ENCODE results near the gene FAM107B.
"Not testable (repeated sequence)": the region's sequence is repeated elsewhere in the genome, so short reads cannot be mapped to it uniquely, and the experiment has no call there.

The FAM107B gene

DNA sequence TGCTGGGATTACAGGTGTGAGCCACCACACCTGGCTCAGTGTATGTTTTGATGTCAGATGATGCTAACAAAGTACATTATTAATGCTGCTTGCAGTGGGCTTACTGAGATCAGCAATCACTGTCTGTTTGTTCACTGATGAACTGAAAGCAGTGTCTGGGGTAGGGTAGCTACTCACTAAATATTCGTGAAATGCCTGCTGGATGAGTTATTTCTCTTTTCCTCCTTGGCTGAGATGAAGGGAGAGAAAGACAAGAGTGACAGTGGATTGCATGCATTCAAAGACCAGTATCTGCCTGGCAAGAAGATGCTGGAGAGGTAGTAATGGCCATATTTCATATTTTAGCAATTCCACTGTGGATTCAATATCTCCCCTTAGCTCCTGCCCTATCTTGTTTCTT, 32.3 kb downstream of the FAM107B start:
- DNase-seq = no peak
- in situ Hi-C loops (cut with MboI; ENCODE audit: low pct_unique_long_range_greater_than_20kb, low sequenced_read_pairs) = no loop called here

DNA sequence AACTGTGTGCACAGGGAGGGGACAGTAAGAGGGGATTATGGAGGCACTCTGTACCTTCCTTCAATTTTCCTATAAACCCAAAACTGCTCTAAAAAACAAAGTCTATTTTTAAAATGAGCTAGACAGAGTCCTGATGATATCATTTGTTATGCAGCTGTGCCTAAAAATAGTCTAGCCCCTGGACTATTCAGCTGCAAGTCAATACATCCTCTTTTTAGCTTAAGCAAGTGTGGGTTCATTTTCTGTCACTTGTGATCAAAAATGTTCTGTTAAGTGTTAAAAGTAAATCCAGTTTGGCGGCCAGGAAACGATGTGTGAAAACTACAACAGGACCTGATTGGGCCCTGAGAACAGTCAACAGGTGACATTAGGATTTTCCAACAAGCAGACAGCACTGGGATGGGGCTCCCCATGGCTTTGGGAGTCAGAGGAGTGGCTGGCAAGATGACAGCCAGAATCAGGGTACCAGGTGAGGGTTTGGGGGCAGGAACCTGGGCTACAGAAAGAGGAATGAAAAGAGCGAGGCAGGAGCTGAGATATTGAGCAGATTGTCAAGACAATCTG, 33.9 kb downstream of the FAM107B start:
- DNase-seq = peak; percentile 35
- in situ Hi-C loops (cut with MboI; ENCODE audit: low pct_unique_long_range_greater_than_20kb, low sequenced_read_pairs) = no loop called here

DNA sequence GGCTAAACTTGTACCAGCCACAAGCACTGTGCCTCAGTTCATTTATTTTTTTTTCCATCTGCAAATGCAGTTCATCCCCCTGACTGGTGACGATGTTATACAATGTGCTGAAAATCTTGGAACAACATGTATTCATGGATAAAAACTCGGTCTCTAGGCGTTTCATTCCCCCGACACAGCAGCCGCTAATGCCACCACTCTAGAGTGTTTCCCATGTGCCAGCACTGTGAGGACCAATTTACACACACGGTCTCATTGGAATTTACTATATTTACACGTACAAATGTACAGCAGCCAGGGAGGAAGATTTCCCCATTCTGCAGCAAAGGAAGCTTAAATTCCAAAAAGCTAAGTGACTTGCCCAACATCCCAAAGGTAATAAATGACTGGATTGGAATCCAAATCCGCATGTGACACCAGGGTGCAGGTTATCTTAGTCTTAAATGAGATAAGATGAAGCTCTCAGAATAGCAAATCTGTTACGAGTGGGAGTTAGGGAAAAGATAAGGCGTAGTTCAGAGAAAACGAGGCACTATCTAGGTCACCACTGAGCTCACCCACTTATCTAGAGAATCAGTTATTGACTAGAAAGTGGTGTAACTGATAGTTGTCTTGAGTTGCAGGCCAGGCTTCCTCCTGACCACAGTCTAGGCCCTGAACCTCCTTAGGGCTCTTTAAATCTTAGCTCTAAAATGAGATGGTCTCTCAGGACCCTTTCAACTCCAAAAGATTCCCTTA, 36.7 kb downstream of the FAM107B start:
- in situ Hi-C loops (cut with MboI; ENCODE audit: low pct_unique_long_range_greater_than_20kb, low sequenced_read_pairs) = no loop called here
- no peak for DNase-seq

GRCh38 chr10:14736600-14737081, 38.1 kb downstream of the FAM107B start:
- peak; percentile 82 for DNase-seq
- in situ Hi-C loops (cut with MboI; ENCODE audit: low pct_unique_long_range_greater_than_20kb, low sequenced_read_pairs) = no loop called here

GRCh38 chr10:14736043-14736442, 38.7 kb downstream of the FAM107B start:
- in situ Hi-C loops (cut with MboI; ENCODE audit: low pct_unique_long_range_greater_than_20kb, low sequenced_read_pairs) = no loop called here
- DNase-seq = no peak

- in situ Hi-C loops (cut with MboI; ENCODE audit: low pct_unique_long_range_greater_than_20kb, low sequenced_read_pairs) = no loop called here
- no peak for DNase-seq
Measured at GRCh38 chr10:14731875-14732512, 42.7 kb downstream of the FAM107B start.

- no peak for DNase-seq
- in situ Hi-C loops (cut with MboI; ENCODE audit: low pct_unique_long_range_greater_than_20kb, low sequenced_read_pairs) = no loop called here
Measured at GRCh38 chr10:14728346-14728745, 46.4 kb downstream of the FAM107B start.

- DNase-seq = no peak
- in situ Hi-C loops (cut with MboI; ENCODE audit: low pct_unique_long_range_greater_than_20kb, low sequenced_read_pairs) = no loop called here
Measured at GRCh38 chr10:14727924-14728323, 46.8 kb downstream of the FAM107B start.

- in situ Hi-C loops (cut with MboI; ENCODE audit: low pct_unique_long_range_greater_than_20kb, low sequenced_read_pairs) = no loop called here
- peak; percentile 68 for DNase-seq
Measured at GRCh38 chr10:14727465-14727864, 47.2 kb downstream of the FAM107B start.

GRCh38 chr10:14724931-14725330, 49.8 kb downstream of the FAM107B start:
- DNase-seq = no peak
- in situ Hi-C loops (cut with MboI; ENCODE audit: low pct_unique_long_range_greater_than_20kb, low sequenced_read_pairs) = no loop called here

GRCh38 chr10:14723052-14723689, 51.5 kb downstream of the FAM107B start:
- in situ Hi-C loops (cut with MboI; ENCODE audit: low pct_unique_long_range_greater_than_20kb, low sequenced_read_pairs) = no loop called here
- no peak for DNase-seq

DNA sequence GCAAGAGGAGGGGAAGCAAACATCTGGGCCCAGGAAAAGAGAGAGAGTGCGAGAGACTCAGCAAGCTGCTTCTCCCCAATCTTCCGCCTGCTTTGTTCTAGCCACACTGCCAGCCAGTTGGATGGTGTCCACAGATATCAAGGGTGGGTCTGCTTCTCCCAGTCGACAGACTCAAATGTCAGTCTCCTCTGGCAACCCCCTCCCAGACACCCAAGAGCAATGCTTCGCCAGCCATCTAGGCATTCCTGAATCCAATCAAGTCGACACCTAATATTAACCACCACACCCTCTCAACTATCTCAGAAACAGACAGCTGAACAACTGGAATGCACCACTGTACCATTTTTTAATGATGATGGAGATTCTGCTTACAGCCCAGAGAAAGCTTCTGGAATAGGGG, 57.1 kb downstream of the FAM107B start:
- in situ Hi-C loops (cut with MboI; ENCODE audit: low pct_unique_long_range_greater_than_20kb, low sequenced_read_pairs) = no loop called here
- DNase-seq = no peak

- no peak for DNase-seq
- in situ Hi-C loops (cut with MboI; ENCODE audit: low pct_unique_long_range_greater_than_20kb, low sequenced_read_pairs) = no loop called here
Measured at GRCh38 chr10:14712991-14713424, 61.7 kb downstream of the FAM107B start.

GRCh38 chr10:14709344-14709743, 65.4 kb downstream of the FAM107B start:
- in situ Hi-C loops (cut with MboI; ENCODE audit: low pct_unique_long_range_greater_than_20kb, low sequenced_read_pairs); DNase-seq: not testable (repeated sequence)

DNA sequence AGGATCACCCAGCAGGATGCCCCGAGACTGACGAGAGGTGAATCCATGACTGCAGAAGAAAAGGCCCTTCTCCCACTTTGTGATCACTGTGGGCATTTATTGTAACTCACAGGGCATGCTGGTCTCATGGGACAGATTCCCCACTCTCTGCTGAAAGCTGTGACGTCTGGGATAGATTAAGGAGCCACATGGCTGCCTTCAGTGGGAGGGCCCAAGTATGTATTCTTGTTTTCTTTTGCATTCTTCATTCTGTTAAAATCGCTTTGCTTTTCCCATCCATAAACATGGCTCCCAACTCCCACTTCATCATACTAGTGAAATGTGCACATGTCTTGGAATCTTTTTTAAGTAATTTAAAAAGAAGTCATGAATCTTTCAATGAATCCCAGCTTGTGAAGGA, 67.2 kb downstream of the FAM107B start:
- DNase-seq = no peak
- in situ Hi-C loops (cut with MboI; ENCODE audit: low pct_unique_long_range_greater_than_20kb, low sequenced_read_pairs) = no loop called here

DNA sequence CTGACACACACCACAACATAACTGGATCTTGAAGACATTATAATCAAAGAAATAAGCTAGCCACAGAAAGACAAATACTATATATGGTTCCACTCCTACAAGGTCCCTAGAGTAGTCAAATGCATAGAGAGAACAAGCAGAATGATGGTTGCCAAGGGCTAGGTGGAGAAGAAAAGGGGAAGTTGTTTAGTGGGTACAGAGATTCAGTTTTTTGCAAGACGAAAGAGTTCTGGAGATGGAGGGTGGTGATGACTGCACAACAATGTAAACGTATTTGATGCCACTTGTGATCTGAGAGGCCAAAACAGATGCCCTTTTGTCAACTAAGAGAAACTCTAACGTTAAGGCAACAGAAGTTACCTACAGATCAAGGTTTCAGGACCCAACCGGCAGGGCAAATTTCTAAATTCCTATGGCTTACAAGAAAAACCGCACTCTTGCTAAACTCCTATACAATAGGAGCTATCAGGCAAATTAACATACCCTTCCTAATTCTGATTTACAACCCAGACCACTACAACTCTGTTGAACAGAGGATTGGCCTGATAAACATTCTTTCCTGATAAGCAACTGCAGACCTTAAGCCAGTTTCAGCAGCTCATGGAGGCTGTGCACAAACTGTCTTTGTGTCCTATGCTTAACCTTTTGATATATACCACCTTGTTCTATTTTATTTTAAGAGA, 69.0 kb downstream of the FAM107B start:
- in situ Hi-C loops (cut with MboI; ENCODE audit: low pct_unique_long_range_greater_than_20kb, low sequenced_read_pairs) = no loop called here
- DNase-seq = peak; percentile 79

- in situ Hi-C loops (cut with MboI; ENCODE audit: low pct_unique_long_range_greater_than_20kb, low sequenced_read_pairs) = no loop called here
- DNase-seq = no peak
Measured at GRCh38 chr10:14703631-14704001, 71.1 kb downstream of the FAM107B start.

GRCh38 chr10:14701466-14701865, 73.2 kb downstream of the FAM107B start:
- in situ Hi-C loops (cut with MboI; ENCODE audit: low pct_unique_long_range_greater_than_20kb, low sequenced_read_pairs) = no loop called here
- no peak for DNase-seq

DNA sequence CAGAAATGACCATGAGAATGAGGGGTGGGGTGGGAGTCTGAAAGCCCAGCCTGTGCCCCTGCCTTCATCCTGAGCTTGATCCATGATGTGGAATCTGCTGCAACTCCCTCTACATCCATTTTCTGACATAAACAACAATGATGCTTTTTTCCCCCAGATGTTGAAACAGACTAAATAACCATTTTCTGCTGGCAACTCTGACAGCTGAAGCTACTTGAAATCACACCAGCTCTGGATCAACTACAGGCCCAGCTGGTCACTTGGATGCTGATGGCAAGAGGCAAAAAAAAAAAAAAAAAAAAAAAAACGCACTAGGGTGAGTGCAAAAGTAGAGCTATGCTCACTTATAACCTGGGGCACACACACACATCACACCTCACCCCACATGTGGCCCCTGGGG, 74.2 kb downstream of the FAM107B start:
- DNase-seq = no peak
- in situ Hi-C loops (cut with MboI; ENCODE audit: low pct_unique_long_range_greater_than_20kb, low sequenced_read_pairs) = no loop called here

All from KBM-7 (cell line).